SKM-1 treated with dmso at 0.1 percent for 144 hours (cell line): ENCODE data around the gene PRPSAP1.

ENCODE experiments used
- DNase-seq: peaks from one replicate; lab custom pipeline; 2025; ENCODE audit not compliant: unreplicated experiment; lab: John Stamatoyannopoulos, UW

PRPSAP1 gene

GRCh38 chr17:76267051-76267576 is 86.6 kb downstream of the PRPSAP1 start:
- no peak for DNase-seq

- DNase-seq, result no peak
Observed at GRCh38 chr17:76266244-76266938, 87.3 kb downstream of the PRPSAP1 start.

- peak; percentile 6 for DNase-seq
Observed at GRCh38 chr17:76265624-76266243, 88.0 kb downstream of the PRPSAP1 start.

GRCh38 chr17:76264755-76265623 is 88.7 kb downstream of the PRPSAP1 start, which contains the start of gene UBALD2:
Gene UBALD2, plus strand, starts transcription at chr17:76265348. Its CDS starts 158 bp downstream, at chr17:76265506.
- DNase-seq, result peak; percentile 98

- DNase-seq, result no peak
Observed at GRCh38 chr17:76264425-76264754, 89.3 kb downstream of the PRPSAP1 start.

- DNase-seq, result no peak
Observed at GRCh38 chr17:76263896-76264295, 89.8 kb downstream of the PRPSAP1 start.

GRCh38 chr17:76262732-76263344 is 90.9 kb downstream of the PRPSAP1 start:
- peak; percentile 58 for DNase-seq

- no peak for DNase-seq
Observed at GRCh38 chr17:76261421-76262215, 92.1 kb downstream of the PRPSAP1 start.

- no peak for DNase-seq
Observed at GRCh38 chr17:76260669-76261068, 93.0 kb downstream of the PRPSAP1 start.

GRCh38 chr17:76260220-76260619 is 93.5 kb downstream of the PRPSAP1 start:
- DNase-seq, result no peak
